ENCODE data around the gene GMDS. TPM values are rescaled to one million over a fixed set of nuclear protein-coding genes. Genes with fewer than 3 reads are reported as not detected.

The GMDS gene
- total and polyA plus RNA-seq, 2 experiments from 2014 or later: 3.0 to 12.6 TPM

- no peaks in the 10 kb centered on the region for H3K9me2 ChIP-seq (ENCODE audit: insufficient read depth)
- no peaks in the 10 kb centered on the region for H3K36me3 ChIP-seq (ENCODE audit: low read depth)
- H3K27ac ChIP-seq: no peak overlapping the region
- DNase-seq: no peak
- H3K79me2 ChIP-seq (ENCODE audit: insufficient read depth): no peaks in the 10 kb centered on the region
- in situ Hi-C loops (cut with MboI): no loop called here
- no peaks in the 10 kb centered on the region for H3K9me3 ChIP-seq (ENCODE audit: low read depth)
- peaks cover 3% of the 10 kb centered on the region; the same call in 1 of the 2 replicates for H3K4me1 ChIP-seq (ENCODE audit: insufficient read depth)
- H2AFZ ChIP-seq: no peak overlapping the region
- no peaks in the 10 kb centered on the region; the same call in 1 of the 2 replicates for H3F3A ChIP-seq (ENCODE audit: insufficient read depth)
- H3K4me3 ChIP-seq: no peak overlapping the region
- no peaks in the 10 kb centered on the region for H3K27me3 ChIP-seq (replicated peaks; ENCODE audit: insufficient read depth)
- no peaks in the 10 kb centered on the region for H4K20me1 ChIP-seq (ENCODE audit: insufficient read depth)
- whole genome bisulfite sequencing, 2 experiments (ENCODE audit: low coverage in 1 of 2, low lambda C conversion rate in 2 of 2, missing lambda C conversion rate in 2 of 2): 89 to 94% methylated on average over 4 of the region's 4 CpGs
- H3K9ac ChIP-seq: no peak overlapping the region
- no peak for TF ChIP-seq EZH2phosphoT487 (IDR thresholded peaks at IDR 0.05; ENCODE audit: insufficient read depth, low read depth)
- no peak for TF ChIP-seq EZH2 (IDR thresholded peaks at IDR 0.05; ENCODE audit: insufficient read depth, poor library complexity, severe bottlenecking)
- H3K4me2 ChIP-seq (ENCODE audit: unreplicated experiment): no peak overlapping the region
These were observed 67.3 kb downstream of the GMDS start for GRCh38 chr6:2178125-2178524.

GRCh38 chr6:2175825-2176224, 69.6 kb downstream of the GMDS start:
- H3K9me3 ChIP-seq (ENCODE audit: low read depth): no peaks in the 10 kb centered on the region
- peaks cover 5% of the 10 kb centered on the region; the same call in 1 of the 2 replicates for H3K4me1 ChIP-seq (ENCODE audit: insufficient read depth)
- DNase-seq: no peak
- H4K20me1 ChIP-seq (ENCODE audit: insufficient read depth): no peaks in the 10 kb centered on the region
- H3K27me3 ChIP-seq (replicated peaks; ENCODE audit: insufficient read depth): no peaks in the 10 kb centered on the region
- H2AFZ ChIP-seq: no peak overlapping the region
- H3K79me2 ChIP-seq (ENCODE audit: insufficient read depth): no peaks in the 10 kb centered on the region
- no peak overlapping the region for H3K27ac ChIP-seq
- no peaks in the 10 kb centered on the region for H3K36me3 ChIP-seq (ENCODE audit: low read depth)
- no peaks in the 10 kb centered on the region for H3K9me2 ChIP-seq (ENCODE audit: insufficient read depth)
- no peaks in the 10 kb centered on the region for H3F3A ChIP-seq (ENCODE audit: insufficient read depth)
- in situ Hi-C loops (cut with MboI): no loop called here
- no peak overlapping the region for H3K9ac ChIP-seq
- H3K4me2 ChIP-seq (ENCODE audit: unreplicated experiment): no peak overlapping the region
- TF ChIP-seq EZH2phosphoT487 (IDR thresholded peaks at IDR 0.05; ENCODE audit: insufficient read depth, low read depth) (no peak), EZH2 (IDR thresholded peaks at IDR 0.05; ENCODE audit: insufficient read depth, poor library complexity, severe bottlenecking) (no peak)
- WGBS, 2 experiments (ENCODE audit: low coverage in 1 of 2, low lambda C conversion rate in 2 of 2, missing lambda C conversion rate in 2 of 2): 95 to 96% methylated on average over 2 of the region's 2 CpGs
- no peak overlapping the region for H3K4me3 ChIP-seq

- H3K36me3 ChIP-seq (ENCODE audit: low read depth): no peaks in the 10 kb centered on the region
- no peaks in the 10 kb centered on the region for H3K79me2 ChIP-seq (ENCODE audit: insufficient read depth)
- TF ChIP-seq EZH2 (IDR thresholded peaks at IDR 0.05; ENCODE audit: insufficient read depth, poor library complexity, severe bottlenecking) (no peak), EZH2phosphoT487 (IDR thresholded peaks at IDR 0.05; ENCODE audit: insufficient read depth, low read depth) (no peak)
- peaks cover 14% of the 10 kb centered on the region for H3K4me1 ChIP-seq (ENCODE audit: insufficient read depth)
- WGBS, 2 experiments (ENCODE audit: low coverage in 1 of 2, low lambda C conversion rate in 2 of 2, missing lambda C conversion rate in 2 of 2): 89 to 90% methylated on average over 4 of the region's 4 CpGs
- no peaks in the 10 kb centered on the region for H4K20me1 ChIP-seq (ENCODE audit: insufficient read depth)
- DNase-seq: no peak
- H3K4me2 ChIP-seq (ENCODE audit: unreplicated experiment): no peak overlapping the region
- no peak overlapping the region for H2AFZ ChIP-seq
- no peaks in the 10 kb centered on the region for H3K27me3 ChIP-seq (replicated peaks; ENCODE audit: insufficient read depth)
- no peaks in the 10 kb centered on the region for H3K9me2 ChIP-seq (ENCODE audit: insufficient read depth)
- H3K9me3 ChIP-seq (ENCODE audit: low read depth): no peaks in the 10 kb centered on the region
- H3K27ac ChIP-seq: no peak overlapping the region
- H3K9ac ChIP-seq: no peak overlapping the region
- in situ Hi-C loops (cut with MboI): no loop called here
- H3F3A ChIP-seq (ENCODE audit: insufficient read depth): peaks cover 4% of the 10 kb centered on the region; the same call in 1 of the 2 replicates
- H3K4me3 ChIP-seq: no peak overlapping the region
These were observed 72.0 kb downstream of the GMDS start for GRCh38 chr6:2173203-2173961.

DNA sequence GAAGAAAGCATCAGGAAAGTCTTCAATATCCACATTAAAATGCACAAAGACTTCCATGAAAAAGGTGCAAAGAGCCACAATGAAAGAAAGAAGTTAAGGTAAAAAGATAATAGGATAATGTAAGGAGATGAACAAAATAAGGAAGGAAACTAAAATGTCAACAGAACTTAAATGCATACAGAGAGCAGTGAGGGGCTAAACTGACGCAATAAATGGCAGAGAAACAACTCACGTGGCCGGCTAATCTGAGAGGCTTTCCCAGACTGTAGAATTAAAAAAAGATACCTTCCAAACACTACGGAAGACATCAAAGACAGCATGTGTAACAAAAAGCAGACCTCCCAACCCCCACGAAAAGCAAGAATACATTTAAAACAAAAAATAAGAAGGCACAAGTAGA, 73.7 kb downstream of the GMDS start:
- WGBS, 2 experiments (ENCODE audit: low coverage in 1 of 2, low lambda C conversion rate in 2 of 2, missing lambda C conversion rate in 2 of 2): 68 to 77% methylated on average over 5 of the region's 5 CpGs
- H3K9ac ChIP-seq: no peak overlapping the region
- H3K36me3 ChIP-seq (ENCODE audit: low read depth): no peaks in the 10 kb centered on the region
- H3K27me3 ChIP-seq (replicated peaks; ENCODE audit: insufficient read depth): no peaks in the 10 kb centered on the region
- H3K4me2 ChIP-seq (ENCODE audit: unreplicated experiment): no peak overlapping the region
- no peak for TF ChIP-seq EZH2phosphoT487 (IDR thresholded peaks at IDR 0.05; ENCODE audit: insufficient read depth, low read depth)
- H3K9me3 ChIP-seq (ENCODE audit: low read depth): no peaks in the 10 kb centered on the region
- H3K4me1 ChIP-seq (ENCODE audit: insufficient read depth): peaks cover 18% of the 10 kb centered on the region
- H4K20me1 ChIP-seq (ENCODE audit: insufficient read depth): no peaks in the 10 kb centered on the region
- H3K79me2 ChIP-seq (ENCODE audit: insufficient read depth): no peaks in the 10 kb centered on the region
- no peak overlapping the region for H3K4me3 ChIP-seq
- no peak for DNase-seq
- peaks cover 11% of the 10 kb centered on the region; the same call in 1 of the 2 replicates for H3F3A ChIP-seq (ENCODE audit: insufficient read depth)
- no peaks in the 10 kb centered on the region for H3K9me2 ChIP-seq (ENCODE audit: insufficient read depth)
- in situ Hi-C loops (cut with MboI): no loop called here
- no peak overlapping the region for H3K27ac ChIP-seq
- no peak overlapping the region for H2AFZ ChIP-seq
